Tibial nerve (tissue), 4 donors: ENCODE data around the gene RAB24. TPM values are rescaled to one million over a fixed set of nuclear protein-coding genes. Genes with fewer than 3 reads are reported as not detected.

Source experiments
- DNase-seq, 2 donors: peaks; one replicate each; pipeline ENCODE4 v3.0.0-alpha.2; 2019; ENCODE audit warnings: low spot score in 2 of 2
- H3K27ac ChIP-seq, 4 donors: fragments of 200-600 bp; sonication (generic) in 3 of 4; one replicate each; pipeline ENCODE4 v1.5.1; 2017 to 2019; ENCODE audit warnings: mild to moderate bottlenecking in 1 of 4
- H3K27me3 ChIP-seq, 2 donors: fragments of 200-600 bp; sonication (generic) in 1 of 2; one replicate each; pipeline versions ENCODE4 v1.5.1 to v1.6.0; 2017 to 2019
- H3K36me3 ChIP-seq, 3 donors: fragments of 200-600 bp; sonication (generic); one replicate each; pipeline ENCODE4 v1.5.1; 2018 to 2019
- H3K4me1 ChIP-seq, 4 donors: fragments of 200-600 bp; sonication (generic) in 3 of 4; one replicate each; pipeline ENCODE4 v1.5.1; 2017 to 2019
- H3K4me3 ChIP-seq, 4 donors: fragments of 200-600 bp; sonication (generic) in 3 of 4; one replicate each; pipeline ENCODE4 v1.5.1; 2017 to 2019; ENCODE audit warnings: mild to moderate bottlenecking in 1 of 4, moderate library complexity in 1 of 4
- H3K9me3 ChIP-seq, 4 donors: fragments of 200-600 bp; sonication (generic) in 3 of 4; one replicate each; pipeline ENCODE4 v1.5.1; 2017 to 2019
- CTCF ChIP-seq, 5 experiments: fragments of 200-600 bp in 3 of 5; fragments of 450-650 bp in 2 of 5; sonication (generic) in 3 of 5; IDR thresholded peaks; one replicate each; pipeline ENCODE4 v1.5.1; 2016 to 2019; ENCODE audit warnings: antibody characterized with exemption in 5 of 5, mild to moderate bottlenecking in 3 of 5, moderate library complexity in 2 of 5
- EP300 ChIP-seq, 2 donors: sonication (generic); formaldehyde crosslinking; IDR thresholded peaks; one replicate each; pipeline ENCODE4 v1.6.1; 2017; ENCODE audit warnings: antibody characterized with exemption in 2 of 2, mild to moderate bottlenecking in 1 of 2
- POLR2A ChIP-seq, 2 donors: fragments of 450-650 bp; IDR thresholded peaks; one replicate each; pipeline ENCODE4 v1.6.1; 2017; ENCODE audit warnings: antibody characterized with exemption in 2 of 2, mild to moderate bottlenecking in 2 of 2, moderate library complexity in 2 of 2
- WGBS, 2 donors: methylation state at CpG; one replicate each; pipeline ENCODE4 v1.1.5; 2018; 5-methylcytosine and 5-hydroxymethylcytosine counted together
- total RNA-seq, 4 donors: library from RNA; depleted of rRNA; stranded (reverse); fragments of >200 nt; gene quantifications; one replicate each; pipeline ENCODE4 v1.1.0, GENCODE V29; 2016

Gene RAB24
- total RNA-seq, 4 donors from 2014 or later, result 24.1 to 56.7 (median 35.4) TPM

- WGBS, 2 donors, result 12 to 18% methylated on average over 13 to 20 of the region's 20 CpGs
- no peak overlapping the region for H3K27ac ChIP-seq
- TF ChIP-seq EP300 (IDR thresholded peaks at IDR 0.05) (no peak), CTCF (IDR thresholded peaks at IDR 0.05) (no peak), POLR2A (IDR thresholded peaks at IDR 0.05) (no peak)
- peaks cover 0 to 39% (median 20%) of the 10 kb centered on the region in 4 donors for H3K4me1 ChIP-seq
- H3K9me3 ChIP-seq, result no peaks in the 10 kb centered on the region
- H3K27me3 ChIP-seq, result no peaks in the 10 kb centered on the region
- DNase-seq, result no peak
- H3K4me3 ChIP-seq, result peak overlapping the region in 2 of 4 donors; percentile 57 to 67
- H3K36me3 ChIP-seq, result peaks cover 0 to 30% (median 0%) of the 10 kb centered on the region in 3 donors
These were observed 7.4 kb upstream of the RAB24 start for GRCh38 chr5:177310757-177311391.

- Histone ChIP-seq H3K9me3 (no peaks in the 10 kb centered on the region), H3K27ac (no peak overlapping the region), H3K36me3 (peaks cover 0 to 35% (median 0%) of the 10 kb centered on the region in 3 donors), H3K4me1 (peaks cover 0 to 44% (median 21%) of the 10 kb centered on the region in 4 donors), H3K27me3 (no peaks in the 10 kb centered on the region), H3K4me3 (no peak overlapping the region)
- DNase-seq, result no peak
- WGBS, 2 donors, result 81 to 92% methylated on average over 4 to 8 of the region's 13 CpGs
- TF ChIP-seq EP300 (IDR thresholded peaks at IDR 0.05) (no peak), CTCF (IDR thresholded peaks at IDR 0.05) (no peak), POLR2A (IDR thresholded peaks at IDR 0.05) (no peak)
These were observed 6.8 kb upstream of the RAB24 start for GRCh38 chr5:177310332-177310731.

- WGBS, 2 donors, result 72 to 75% methylated on average over 9 of the region's 10 CpGs
- no peak overlapping the region for H3K27ac ChIP-seq
- no peaks in the 10 kb centered on the region for H3K27me3 ChIP-seq
- peaks cover 0 to 38% (median 0%) of the 10 kb centered on the region in 3 donors for H3K36me3 ChIP-seq
- no peak for DNase-seq
- no peaks in the 10 kb centered on the region for H3K9me3 ChIP-seq
- peaks cover 0 to 51% (median 27%) of the 10 kb centered on the region in 4 donors for H3K4me1 ChIP-seq
- TF ChIP-seq CTCF (IDR thresholded peaks at IDR 0.05), result peak; percentile 55 to 74 (median 71)
- no peak for TF ChIP-seq POLR2A (IDR thresholded peaks at IDR 0.05)
- H3K4me3 ChIP-seq, result no peak overlapping the region
These were observed 6.1 kb upstream of the RAB24 start for GRCh38 chr5:177309351-177310191.

- H3K4me1 ChIP-seq, result peaks cover 0 to 56% (median 32%) of the 10 kb centered on the region in 4 donors
These were observed 5.2 kb upstream of the RAB24 start for GRCh38 chr5:177308740-177309139.

More at GRCh38 chr5:177308740-177309139, 5.2 kb upstream of the RAB24 start:
- Histone ChIP-seq H3K9me3 (no peaks in the 10 kb centered on the region), H3K4me3 (no peak overlapping the region), H3K36me3 (peaks cover 0 to 38% (median 0%) of the 10 kb centered on the region in 3 donors), H3K27ac (no peak overlapping the region), H3K27me3 (no peaks in the 10 kb centered on the region)
- no peak for DNase-seq
- TF ChIP-seq EP300 (IDR thresholded peaks at IDR 0.05) (no peak), POLR2A (IDR thresholded peaks at IDR 0.05) (no peak), CTCF (IDR thresholded peaks at IDR 0.05) (no peak)
- 83 to 86% methylated on average over 11 of the region's 11 CpGs for WGBS, 2 donors
